Neural progenitor cell (in vitro differentiated cells): Measurements from ENCODE around the gene NPPC. TPM values are rescaled to one million over a fixed set of nuclear protein-coding genes. Genes with fewer than 3 reads are reported as not detected.

Experiments
- DNase-seq: peaks from one replicate; pipeline ENCODE4 v3.0.0-alpha.2; 2016; ENCODE audit warnings: low spot score
- H2AFZ ChIP-seq: fragments of 200-600 bp; sonication (generic); replicated peaks from 2 replicates; pipeline ENCODE4 v1.6.1; 2016; ENCODE audit warnings: antibody characterized with exemption
- H3F3A ChIP-seq: fragments of 200-600 bp; sonication (generic); 2 replicates; pipeline ENCODE4 v1.6.1; 2016; ENCODE audit warnings: antibody characterized with exemption, low read depth
- H3K27ac ChIP-seq: fragments of 200-600 bp; sonication (generic); 2 replicates; pipeline ENCODE4 v1.5.1; 2016; ENCODE audit warnings: mild to moderate bottlenecking
- H3K27me3 ChIP-seq: fragments of 200-600 bp; sonication (generic); 2 replicates; pipeline ENCODE4 v1.6.1; 2016; ENCODE audit warnings: mild to moderate bottlenecking, moderate library complexity
- H3K36me3 ChIP-seq: fragments of 200-600 bp; sonication (generic); 2 replicates; pipeline ENCODE4 v1.5.1; 2016
- H3K4me1 ChIP-seq: fragments of 200-600 bp; sonication (generic); 2 replicates; pipeline ENCODE4 v1.6.1; 2016; ENCODE audit warnings: mixed run types
- H3K4me2 ChIP-seq: fragments of 200-600 bp; sonication (generic); 2 replicates; pipeline ENCODE4 v1.6.1; 2016
- H3K4me3 ChIP-seq: fragments of 200-600 bp; sonication (generic); 2 replicates; pipeline ENCODE4 v1.5.1; 2016
- H3K79me2 ChIP-seq: fragments of 200-600 bp; sonication (generic); 2 replicates; pipeline ENCODE4 v1.6.1; 2016; ENCODE audit warnings: low read depth
- H3K9ac ChIP-seq: fragments of 200-600 bp; sonication (generic); 2 replicates; pipeline ENCODE4 v1.6.1; 2016
- H3K9me3 ChIP-seq: fragments of 200-600 bp; sonication (generic); 2 replicates; pipeline ENCODE4 v1.5.1; 2016; ENCODE audit warnings: low read depth
- H4K20me1 ChIP-seq: fragments of 200-600 bp; sonication (generic); 2 replicates; pipeline ENCODE4 v1.6.1; 2016; ENCODE audit warnings: low read depth
- H3K27ac Mint-ChIP-seq: 3 replicates; pipeline ENCODE4 v1.8.0; 2021; ENCODE audit warnings: mixed read lengths
- H3K27me3 Mint-ChIP-seq: 2 replicates; pipeline ENCODE4 v1.8.0; 2022; ENCODE audit warnings: low read depth, mild to moderate bottlenecking, inconsistent platforms, moderate library complexity, mixed read lengths; ENCODE audit not compliant: insufficient read depth
- H3K36me3 Mint-ChIP-seq: 3 replicates; pipeline ENCODE4 v1.8.0; 2021; ENCODE audit warnings: mixed read lengths
- H3K4me1 Mint-ChIP-seq: 3 replicates; pipeline ENCODE4 v1.8.0; 2021; ENCODE audit warnings: mixed read lengths
- H3K4me3 Mint-ChIP-seq: 3 replicates; pipeline ENCODE4 v1.8.0; 2021; ENCODE audit warnings: mild to moderate bottlenecking, moderate library complexity, mixed read lengths
- H3K9me3 Mint-ChIP-seq: 3 replicates; pipeline ENCODE4 v1.8.0; 2020; ENCODE audit warnings: mixed read lengths
- EZH2 ChIP-seq: fragments of 200-600 bp; sonication (generic); IDR thresholded peaks from 2 replicates; pipeline ENCODE4 v1.6.1; 2017; ENCODE audit warnings: antibody characterized with exemption, mild to moderate bottlenecking, moderate library complexity
- EZH2phosphoT487 ChIP-seq: fragments of 200-600 bp; sonication (generic); IDR thresholded peaks from 2 replicates; pipeline ENCODE4 v1.6.1; 2017; ENCODE audit warnings: antibody characterized with exemption
- total RNA-seq: library from RNA; depleted of rRNA; stranded (reverse); fragments of >200 nt; gene quantifications from 2 replicates; pipeline ENCODE4 v1.2.3, GENCODE V29; 2015; ENCODE audit warnings: low replicate concordance
- TF ChIP-seq, protein P1 (sequence below): fragments of 200-600 bp; sonication (generic); IDR thresholded peaks from 2 replicates; pipeline ENCODE4 v1.5.1; 2017; ENCODE audit warnings: antibody characterized with exemption, mild to moderate bottlenecking

NPPC gene
- total RNA-seq, 1 donor from 2014 or later, result not detected

DNA sequence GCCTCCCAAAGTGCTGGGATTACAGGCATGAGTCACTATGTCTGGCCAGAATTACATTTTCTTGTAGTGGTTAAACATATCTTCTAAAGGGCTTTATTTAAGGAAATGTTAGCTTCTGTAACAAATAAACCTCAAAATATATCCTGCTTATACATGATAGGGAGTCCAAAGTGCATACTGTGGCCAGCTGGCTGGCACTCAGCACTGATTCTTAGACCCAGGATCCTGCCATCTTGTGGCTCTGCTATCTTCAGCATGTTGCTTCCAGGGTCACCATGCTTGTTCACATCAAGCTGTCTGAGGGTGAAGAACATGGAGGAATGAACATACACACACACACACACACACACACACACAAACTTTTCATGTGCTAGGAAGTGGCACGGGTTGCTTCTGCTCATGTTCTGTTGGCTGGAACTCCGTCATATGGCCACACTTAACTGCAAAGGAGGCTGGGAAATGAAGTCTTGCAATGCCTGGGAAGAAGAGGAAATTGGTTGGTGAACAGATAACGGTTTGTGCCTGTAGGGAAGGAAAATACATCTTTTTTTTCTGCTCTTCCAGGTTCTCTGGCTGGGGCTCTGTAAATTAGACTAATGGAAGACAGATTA is 40.0 kb downstream of the NPPC start:
- Histone ChIP-seq H3K36me3 (no peaks in the 10 kb centered on the region), H4K20me1 (no peaks in the 10 kb centered on the region), H2AFZ (no peak overlapping the region), H3K27me3 (no peaks in the 10 kb centered on the region), H3K4me2 (no peak overlapping the region), H3K4me1 (no peaks in the 10 kb centered on the region), H3K79me2 (no peaks in the 10 kb centered on the region), H3K27ac (no peak overlapping the region), H3F3A (no peaks in the 10 kb centered on the region), H3K9me3 (no peaks in the 10 kb centered on the region), H3K4me3 (no peak overlapping the region), H3K9ac (no peak overlapping the region)
- no peak overlapping the region for H3K27ac Mint-ChIP-seq
- H3K4me3 Mint-ChIP-seq, result no peak overlapping the region
- DNase-seq, result no peak
- H3K36me3 Mint-ChIP-seq, result no peaks in the 10 kb centered on the region
- TF ChIP-seq, protein P1, sequence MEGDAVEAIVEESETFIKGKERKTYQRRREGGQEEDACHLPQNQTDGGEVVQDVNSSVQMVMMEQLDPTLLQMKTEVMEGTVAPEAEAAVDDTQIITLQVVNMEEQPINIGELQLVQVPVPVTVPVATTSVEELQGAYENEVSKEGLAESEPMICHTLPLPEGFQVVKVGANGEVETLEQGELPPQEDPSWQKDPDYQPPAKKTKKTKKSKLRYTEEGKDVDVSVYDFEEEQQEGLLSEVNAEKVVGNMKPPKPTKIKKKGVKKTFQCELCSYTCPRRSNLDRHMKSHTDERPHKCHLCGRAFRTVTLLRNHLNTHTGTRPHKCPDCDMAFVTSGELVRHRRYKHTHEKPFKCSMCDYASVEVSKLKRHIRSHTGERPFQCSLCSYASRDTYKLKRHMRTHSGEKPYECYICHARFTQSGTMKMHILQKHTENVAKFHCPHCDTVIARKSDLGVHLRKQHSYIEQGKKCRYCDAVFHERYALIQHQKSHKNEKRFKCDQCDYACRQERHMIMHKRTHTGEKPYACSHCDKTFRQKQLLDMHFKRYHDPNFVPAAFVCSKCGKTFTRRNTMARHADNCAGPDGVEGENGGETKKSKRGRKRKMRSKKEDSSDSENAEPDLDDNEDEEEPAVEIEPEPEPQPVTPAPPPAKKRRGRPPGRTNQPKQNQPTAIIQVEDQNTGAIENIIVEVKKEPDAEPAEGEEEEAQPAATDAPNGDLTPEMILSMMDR, result no peak
- TF ChIP-seq EZH2 (no peak), EZH2phosphoT487 (no peak)
- no peaks in the 10 kb centered on the region for H3K4me1 Mint-ChIP-seq
- H3K27me3 Mint-ChIP-seq, result peaks cover 15% of the 10 kb centered on the region
- peaks cover 7% of the 10 kb centered on the region for H3K9me3 Mint-ChIP-seq

DNA sequence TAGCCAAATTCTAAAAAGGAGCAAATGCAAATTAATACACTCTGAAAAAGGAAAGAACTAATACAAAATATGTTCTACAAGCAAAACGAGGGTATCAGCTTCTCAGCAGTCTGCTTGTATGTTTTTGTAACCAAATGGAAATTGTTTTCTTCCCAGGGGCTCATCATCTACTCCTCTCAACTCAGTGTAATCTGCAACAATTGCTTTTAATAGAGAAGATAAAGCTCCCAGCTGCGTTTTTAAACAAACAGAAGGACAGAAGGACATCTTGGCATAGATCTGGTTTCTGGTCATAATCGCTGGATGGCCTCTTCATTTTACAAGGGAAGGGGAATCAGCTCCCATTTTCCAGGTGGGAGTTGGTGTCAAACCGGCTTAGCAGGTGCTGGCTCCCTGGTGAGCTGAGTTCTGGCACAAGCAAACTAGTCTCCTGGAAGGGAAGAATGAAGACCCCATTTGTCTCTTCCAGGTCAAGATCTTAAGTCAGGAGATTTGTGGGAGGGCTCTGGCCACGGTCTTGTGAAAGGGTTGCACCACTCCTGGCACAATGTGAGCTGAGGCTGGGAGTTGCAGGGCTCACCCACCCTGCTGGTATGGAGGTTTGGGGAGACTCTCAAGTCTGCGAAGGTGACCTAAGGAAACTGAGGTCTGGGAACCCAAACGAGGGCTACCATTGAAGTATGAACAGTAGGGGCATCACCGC is 41.6 kb downstream of the NPPC start:
- no peaks in the 10 kb centered on the region for H3K36me3 ChIP-seq
- no peak overlapping the region for H3K4me2 ChIP-seq
- no peaks in the 10 kb centered on the region for H3K4me1 ChIP-seq
- H4K20me1 ChIP-seq, result no peaks in the 10 kb centered on the region
- no peaks in the 10 kb centered on the region for H3K9me3 ChIP-seq
- Mint-ChIP-seq H3K27ac (no peak overlapping the region), H3K27me3 (peaks cover 16% of the 10 kb centered on the region), H3K9me3 (peaks cover 7% of the 10 kb centered on the region), H3K4me1 (no peaks in the 10 kb centered on the region), H3K4me3 (no peak overlapping the region), H3K36me3 (no peaks in the 10 kb centered on the region)
- H3F3A ChIP-seq, result no peaks in the 10 kb centered on the region
- no peak overlapping the region for H3K27ac ChIP-seq
- no peak overlapping the region for H3K4me3 ChIP-seq
- no peak overlapping the region for H3K9ac ChIP-seq
- H3K27me3 ChIP-seq, result no peaks in the 10 kb centered on the region
- no peaks in the 10 kb centered on the region for H3K79me2 ChIP-seq
- TF ChIP-seq, protein P1, result no peak
- DNase-seq, result no peak
- H2AFZ ChIP-seq, result no peak overlapping the region

DNA sequence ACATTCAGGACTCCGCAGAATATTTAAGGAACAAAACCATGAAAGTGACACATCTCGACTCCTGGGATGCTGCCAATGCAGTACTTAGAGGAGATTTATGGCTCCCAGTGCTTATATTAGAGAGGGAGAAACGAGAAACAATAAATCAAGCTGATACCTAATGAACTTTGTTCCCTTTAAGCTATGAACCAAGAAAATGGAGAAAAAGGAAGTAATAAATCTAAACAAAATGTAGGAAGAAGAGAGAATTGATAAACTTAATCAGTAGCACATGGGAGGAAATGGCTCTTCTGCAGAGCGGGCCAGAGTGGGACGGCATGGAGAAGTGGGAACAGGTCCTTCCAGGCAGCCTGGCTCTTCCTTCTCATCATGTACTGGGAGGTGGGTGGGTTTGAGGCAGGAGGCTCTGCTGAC is 42.7 kb downstream of the NPPC start:
- no peak overlapping the region for H3K27ac Mint-ChIP-seq
- no peak overlapping the region for H3K4me3 Mint-ChIP-seq
- no peak for TF ChIP-seq EZH2
- no peak for TF ChIP-seq EZH2phosphoT487
- TF ChIP-seq, protein P1, result no peak

More for the DNA sequence above, 42.7 kb downstream of the NPPC start:
- Histone ChIP-seq H3K4me3 (no peak overlapping the region), H3K4me1 (no peaks in the 10 kb centered on the region), H3K27me3 (no peaks in the 10 kb centered on the region), H3K36me3 (no peaks in the 10 kb centered on the region), H4K20me1 (no peaks in the 10 kb centered on the region), H3K9me3 (no peaks in the 10 kb centered on the region), H3K9ac (no peak overlapping the region), H3F3A (no peaks in the 10 kb centered on the region), H3K79me2 (no peaks in the 10 kb centered on the region), H3K27ac (no peak overlapping the region), H3K4me2 (no peak overlapping the region), H2AFZ (no peak overlapping the region)
- Mint-ChIP-seq H3K27me3 (peaks cover 16% of the 10 kb centered on the region), H3K4me1 (no peaks in the 10 kb centered on the region), H3K36me3 (no peaks in the 10 kb centered on the region), H3K9me3 (peaks cover 7% of the 10 kb centered on the region)
- no peak for DNase-seq
